PC-3 (cell line): ENCODE measurements around the gene EIF2S2.

ENCODE experiments used
- CTCF ChIP-seq: fragments of 300-600 bp; sonication (generic); conservative IDR thresholded peaks from 2 replicates; pipeline ENCODE4 v1.5.1; 2017; ENCODE audit warnings: antibody characterized with exemption, low read depth, mild to moderate bottlenecking, low read length
- EZH2 ChIP-seq: fragments of 300-600 bp; sonication (generic); IDR thresholded peaks from one replicate; pipeline ENCODE4 v1.6.1; 2017; ENCODE audit warnings: antibody characterized with exemption, mild to moderate bottlenecking, low read length; ENCODE audit not compliant: unreplicated experiment
- EZH2phosphoT487 ChIP-seq: fragments of 300-600 bp; sonication (generic); IDR thresholded peaks from 2 replicates; pipeline ENCODE4 v1.6.1; 2018; ENCODE audit warnings: mild to moderate bottlenecking, antibody characterized with exemption, low read length, borderline replicate concordance

- TF ChIP-seq EZH2, result no peak
- TF ChIP-seq CTCF, result no peak
- TF ChIP-seq EZH2phosphoT487, result no peak
Measured at GRCh38 chr20:34143951-34144350, 31.9 kb upstream of the EIF2S2 start.
